ENCODE results near the gene SPRR3. TPM values are rescaled to one million over a fixed set of nuclear protein-coding genes. Genes with fewer than 3 reads are reported as not detected.

SPRR3 gene
- total RNA-seq, 1 experiment from 2014 or later: not detected

DNA sequence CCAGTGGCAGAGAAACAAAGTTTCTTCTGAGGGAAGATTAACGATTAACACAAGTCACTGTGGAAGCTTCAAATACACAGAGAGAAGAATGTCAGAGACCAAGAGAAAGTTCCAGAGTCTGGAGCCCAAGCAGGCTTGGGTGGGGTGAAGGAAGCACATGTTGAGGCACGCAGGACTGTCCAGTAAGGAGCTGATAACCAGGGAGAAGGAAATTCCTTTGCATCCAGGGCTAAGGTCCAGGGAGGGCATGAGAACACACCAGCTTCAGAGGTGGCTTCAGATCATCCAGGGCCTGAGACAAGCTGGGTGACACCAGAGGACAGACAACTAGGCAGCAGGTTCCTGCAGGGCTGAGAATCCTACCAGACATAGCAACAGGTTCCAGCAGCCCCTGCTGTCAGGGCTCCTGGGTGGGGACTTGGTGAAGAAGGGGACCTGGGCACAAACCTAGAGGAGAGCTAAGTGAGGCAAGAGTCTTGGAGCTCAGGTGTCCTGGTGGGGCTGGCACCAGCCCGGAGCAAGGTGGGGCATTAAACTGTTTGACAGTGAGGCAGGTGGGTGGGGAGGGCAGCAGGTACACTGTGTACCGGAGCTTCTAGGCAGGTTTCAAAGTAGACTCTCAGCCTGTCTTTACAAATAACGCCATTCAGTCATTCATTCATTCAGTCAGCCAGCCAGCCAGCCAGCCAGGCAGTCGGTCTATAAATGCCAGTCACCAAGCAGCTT, 20.2 kb upstream of the SPRR3 start:
- RAD21 ChIA-PET (ENCODE audit: low non-redundant PET in 1 of 2, low total read pairs in 2 of 2, uncharacterized antibody in 2 of 2, unreplicated experiment in 2 of 2): no interaction called here

DNA sequence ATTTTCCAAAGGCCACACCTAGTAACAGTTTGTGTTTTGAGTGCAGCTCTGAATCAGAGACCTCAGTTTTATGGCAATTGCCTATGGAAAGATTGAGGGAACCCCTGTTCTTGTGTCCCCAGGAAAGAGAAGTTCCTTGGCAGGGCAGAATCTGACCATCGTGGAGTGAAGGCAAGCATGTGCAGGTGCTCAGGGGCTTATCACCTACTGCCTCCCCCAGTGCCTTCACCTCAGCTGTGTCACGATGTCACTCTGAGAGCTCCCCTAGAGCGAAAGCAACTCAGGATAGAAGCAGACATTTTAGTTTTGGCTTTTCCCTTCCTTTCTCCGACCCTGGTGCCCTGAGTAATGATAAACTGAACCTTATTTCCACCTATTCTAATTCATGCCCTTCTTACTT, 19.5 kb upstream of the SPRR3 start:
- H3K4me3 ChIP-seq (replicated peaks in 1 of 2; ENCODE audit: low read depth in 1 of 2, low read length in 2 of 2): no peak overlapping the region
- POLR2A ChIA-PET: no interaction called here

More for the DNA sequence above, 20.2 kb upstream of the SPRR3 start:
- H3K4me2 ChIP-seq (ENCODE audit: low read length): no peak overlapping the region
- no peaks in the 10 kb centered on the region for H4K20me1 ChIP-seq (ENCODE audit: insufficient read depth)
- no peak overlapping the region for H2AFZ ChIP-seq (ENCODE audit: low read depth, low read length, poor library complexity, severe bottlenecking)
- no peak for TF ChIP-seq POLR2A (IDR thresholded peaks at IDR 0.05; ENCODE audit: borderline replicate concordance, extremely low read depth, insufficient read depth, insufficient read length)
- TF ChIP-seq FOSL1 (IDR thresholded peaks at IDR 0.05; ENCODE audit: low read depth): no peak
- TF ChIP-seq SRF (IDR thresholded peaks at IDR 0.05; ENCODE audit: low read depth): no peak
- no peak for TF ChIP-seq SP1 (IDR thresholded peaks at IDR 0.05; ENCODE audit: low read depth)
- no peak for TF ChIP-seq ZNF274 (IDR thresholded peaks at IDR 0.05; ENCODE audit: low read depth, low read length)
- no peak for TF ChIP-seq EZH2 (IDR thresholded peaks at IDR 0.05)
- TF ChIP-seq CBX3 (IDR thresholded peaks at IDR 0.05; ENCODE audit: low read depth): no peak
- no peak for TF ChIP-seq POLR2AphosphoS5 (IDR thresholded peaks at IDR 0.05; ENCODE audit: low read depth, low read length)
- no peak for TF ChIP-seq JUND (IDR thresholded peaks at IDR 0.05)
- TF ChIP-seq EZH2phosphoT487 (IDR thresholded peaks at IDR 0.05; ENCODE audit: borderline replicate concordance): no peak
- no peak for TF ChIP-seq CEBPB (IDR thresholded peaks at IDR 0.05; ENCODE audit: low read depth)
- TF ChIP-seq ZFX (IDR thresholded peaks at IDR 0.05): no peak
- H3K9me2 ChIP-seq (ENCODE audit: insufficient read depth): no peaks in the 10 kb centered on the region
- no peak overlapping the region for H3K4me3 ChIP-seq (replicated peaks in 1 of 2; ENCODE audit: low read depth in 1 of 2, low read length in 2 of 2)
- no peak overlapping the region for H3K27ac ChIP-seq (ENCODE audit: low read depth, low read length)
- H3K79me2 ChIP-seq (ENCODE audit: insufficient read depth, low read length): no peaks in the 10 kb centered on the region
- no peak overlapping the region for H3K9ac ChIP-seq (ENCODE audit: low read length)
- no TSS peak for BruUV-seq (replicated peaks)
- ATAC-seq (no peak), DNase-seq (ENCODE audit: low read depth, low spot score) (no peak)
- H3K27me3 ChIP-seq (ENCODE audit: insufficient read depth, low read length): peaks cover 48% of the 10 kb centered on the region
- CTCF ChIA-PET: no interaction called here
- no peaks in the 10 kb centered on the region for H3K36me3 ChIP-seq (ENCODE audit: control insufficient read depth in 1 of 2, insufficient read depth in 2 of 2, low read length in 2 of 2)
- intact Hi-C loops (cut with micrococcal nuclease): no loop called here
- no peaks in the 10 kb centered on the region for H3K9me3 ChIP-seq (ENCODE audit: control insufficient read depth in 1 of 2, insufficient read depth in 1 of 2, low read depth in 1 of 2, low read length in 2 of 2)
- POLR2A ChIA-PET: no interaction called here
- H3K4me1 ChIP-seq (ENCODE audit: control insufficient read depth in 1 of 2, insufficient read depth in 2 of 2, low read length in 2 of 2): no peaks in the 10 kb centered on the region

More for the DNA sequence above, 19.5 kb upstream of the SPRR3 start:
- Histone ChIP-seq H2AFZ (ENCODE audit: low read depth, low read length, poor library complexity, severe bottlenecking) (no peak overlapping the region), H3K9ac (ENCODE audit: low read length) (no peak overlapping the region), H3K27me3 (ENCODE audit: insufficient read depth, low read length) (peaks cover 51% of the 10 kb centered on the region), H3K4me1 (ENCODE audit: control insufficient read depth in 1 of 2, insufficient read depth in 2 of 2, low read length in 2 of 2) (no peaks in the 10 kb centered on the region), H4K20me1 (ENCODE audit: insufficient read depth) (no peaks in the 10 kb centered on the region), H3K9me3 (ENCODE audit: control insufficient read depth in 1 of 2, insufficient read depth in 1 of 2, low read depth in 1 of 2, low read length in 2 of 2) (no peaks in the 10 kb centered on the region), H3K4me2 (ENCODE audit: low read length) (no peak overlapping the region), H3K9me2 (ENCODE audit: insufficient read depth) (no peaks in the 10 kb centered on the region), H3K27ac (ENCODE audit: low read depth, low read length) (no peak overlapping the region), H3K79me2 (ENCODE audit: insufficient read depth, low read length) (no peaks in the 10 kb centered on the region), H3K36me3 (ENCODE audit: control insufficient read depth in 1 of 2, insufficient read depth in 2 of 2, low read length in 2 of 2) (no peaks in the 10 kb centered on the region)
- TF ChIP-seq JUND (IDR thresholded peaks at IDR 0.05) (no peak), ZFX (IDR thresholded peaks at IDR 0.05) (no peak), SP1 (IDR thresholded peaks at IDR 0.05; ENCODE audit: low read depth) (no peak), CEBPB (IDR thresholded peaks at IDR 0.05; ENCODE audit: low read depth) (no peak), TCF7L2 (IDR thresholded peaks at IDR 0.05; ENCODE audit: borderline replicate concordance, extremely low read depth, insufficient read depth, insufficient read length) (no peak)
- TF ChIP-seq, protein P1, sequence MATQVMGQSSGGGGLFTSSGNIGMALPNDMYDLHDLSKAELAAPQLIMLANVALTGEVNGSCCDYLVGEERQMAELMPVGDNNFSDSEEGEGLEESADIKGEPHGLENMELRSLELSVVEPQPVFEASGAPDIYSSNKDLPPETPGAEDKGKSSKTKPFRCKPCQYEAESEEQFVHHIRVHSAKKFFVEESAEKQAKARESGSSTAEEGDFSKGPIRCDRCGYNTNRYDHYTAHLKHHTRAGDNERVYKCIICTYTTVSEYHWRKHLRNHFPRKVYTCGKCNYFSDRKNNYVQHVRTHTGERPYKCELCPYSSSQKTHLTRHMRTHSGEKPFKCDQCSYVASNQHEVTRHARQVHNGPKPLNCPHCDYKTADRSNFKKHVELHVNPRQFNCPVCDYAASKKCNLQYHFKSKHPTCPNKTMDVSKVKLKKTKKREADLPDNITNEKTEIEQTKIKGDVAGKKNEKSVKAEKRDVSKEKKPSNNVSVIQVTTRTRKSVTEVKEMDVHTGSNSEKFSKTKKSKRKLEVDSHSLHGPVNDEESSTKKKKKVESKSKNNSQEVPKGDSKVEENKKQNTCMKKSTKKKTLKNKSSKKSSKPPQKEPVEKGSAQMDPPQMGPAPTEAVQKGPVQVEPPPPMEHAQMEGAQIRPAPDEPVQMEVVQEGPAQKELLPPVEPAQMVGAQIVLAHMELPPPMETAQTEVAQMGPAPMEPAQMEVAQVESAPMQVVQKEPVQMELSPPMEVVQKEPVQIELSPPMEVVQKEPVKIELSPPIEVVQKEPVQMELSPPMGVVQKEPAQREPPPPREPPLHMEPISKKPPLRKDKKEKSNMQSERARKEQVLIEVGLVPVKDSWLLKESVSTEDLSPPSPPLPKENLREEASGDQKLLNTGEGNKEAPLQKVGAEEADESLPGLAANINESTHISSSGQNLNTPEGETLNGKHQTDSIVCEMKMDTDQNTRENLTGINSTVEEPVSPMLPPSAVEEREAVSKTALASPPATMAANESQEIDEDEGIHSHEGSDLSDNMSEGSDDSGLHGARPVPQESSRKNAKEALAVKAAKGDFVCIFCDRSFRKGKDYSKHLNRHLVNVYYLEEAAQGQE (IDR thresholded peaks at IDR 0.05; ENCODE audit: low read depth): no peak
- TF ChIP-seq, protein P2, sequence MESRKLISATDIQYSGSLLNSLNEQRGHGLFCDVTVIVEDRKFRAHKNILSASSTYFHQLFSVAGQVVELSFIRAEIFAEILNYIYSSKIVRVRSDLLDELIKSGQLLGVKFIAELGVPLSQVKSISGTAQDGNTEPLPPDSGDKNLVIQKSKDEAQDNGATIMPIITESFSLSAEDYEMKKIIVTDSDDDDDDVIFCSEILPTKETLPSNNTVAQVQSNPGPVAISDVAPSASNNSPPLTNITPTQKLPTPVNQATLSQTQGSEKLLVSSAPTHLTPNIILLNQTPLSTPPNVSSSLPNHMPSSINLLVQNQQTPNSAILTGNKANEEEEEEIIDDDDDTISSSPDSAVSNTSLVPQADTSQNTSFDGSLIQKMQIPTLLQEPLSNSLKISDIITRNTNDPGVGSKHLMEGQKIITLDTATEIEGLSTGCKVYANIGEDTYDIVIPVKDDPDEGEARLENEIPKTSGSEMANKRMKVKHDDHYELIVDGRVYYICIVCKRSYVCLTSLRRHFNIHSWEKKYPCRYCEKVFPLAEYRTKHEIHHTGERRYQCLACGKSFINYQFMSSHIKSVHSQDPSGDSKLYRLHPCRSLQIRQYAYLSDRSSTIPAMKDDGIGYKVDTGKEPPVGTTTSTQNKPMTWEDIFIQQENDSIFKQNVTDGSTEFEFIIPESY (IDR thresholded peaks at IDR 0.05; ENCODE audit: extremely low read depth, insufficient replicate concordance, low read length): no peak
- ATAC-seq (no peak), DNase-seq (ENCODE audit: low read depth, low spot score) (no peak)
- ChIA-PET CTCF (no interaction called here), RAD21 (ENCODE audit: low non-redundant PET in 1 of 2, low total read pairs in 2 of 2, uncharacterized antibody in 2 of 2, unreplicated experiment in 2 of 2) (no interaction called here)
- intact Hi-C loops (cut with micrococcal nuclease): no loop called here
- no TSS peak for BruUV-seq (replicated peaks)

Measured in HCT116 (cell line).